RPMI7951 (cell line): ENCODE results near the gene ATP11A. TPM values are rescaled to one million over a fixed set of nuclear protein-coding genes. Genes with fewer than 3 reads are reported as not detected.

Experiments used
- DNase-seq: peaks from one replicate; pipeline ENCODE4 v3.0.0-alpha.2; 2012; ENCODE audit warnings: low read depth
- total RNA-seq: library from RNA; depleted of rRNA; stranded (reverse); fragments of >200 nt; shearing (Covaris generic); gene quantifications from 2 replicates; pipeline ENCODE4 v1.2.3, GENCODE V29; 2014

Gene ATP11A
- total RNA-seq, 1 experiment from 2014 or later, result 2.2 TPM

GRCh38 chr13:112759827-112760226 is 70.0 kb downstream of the ATP11A start:
- no peak for DNase-seq

GRCh38 chr13:112760435-112760834 is 70.6 kb downstream of the ATP11A start:
- no peak for DNase-seq

- no peak for DNase-seq
Measured at GRCh38 chr13:112760931-112761330, 71.1 kb downstream of the ATP11A start.

DNA sequence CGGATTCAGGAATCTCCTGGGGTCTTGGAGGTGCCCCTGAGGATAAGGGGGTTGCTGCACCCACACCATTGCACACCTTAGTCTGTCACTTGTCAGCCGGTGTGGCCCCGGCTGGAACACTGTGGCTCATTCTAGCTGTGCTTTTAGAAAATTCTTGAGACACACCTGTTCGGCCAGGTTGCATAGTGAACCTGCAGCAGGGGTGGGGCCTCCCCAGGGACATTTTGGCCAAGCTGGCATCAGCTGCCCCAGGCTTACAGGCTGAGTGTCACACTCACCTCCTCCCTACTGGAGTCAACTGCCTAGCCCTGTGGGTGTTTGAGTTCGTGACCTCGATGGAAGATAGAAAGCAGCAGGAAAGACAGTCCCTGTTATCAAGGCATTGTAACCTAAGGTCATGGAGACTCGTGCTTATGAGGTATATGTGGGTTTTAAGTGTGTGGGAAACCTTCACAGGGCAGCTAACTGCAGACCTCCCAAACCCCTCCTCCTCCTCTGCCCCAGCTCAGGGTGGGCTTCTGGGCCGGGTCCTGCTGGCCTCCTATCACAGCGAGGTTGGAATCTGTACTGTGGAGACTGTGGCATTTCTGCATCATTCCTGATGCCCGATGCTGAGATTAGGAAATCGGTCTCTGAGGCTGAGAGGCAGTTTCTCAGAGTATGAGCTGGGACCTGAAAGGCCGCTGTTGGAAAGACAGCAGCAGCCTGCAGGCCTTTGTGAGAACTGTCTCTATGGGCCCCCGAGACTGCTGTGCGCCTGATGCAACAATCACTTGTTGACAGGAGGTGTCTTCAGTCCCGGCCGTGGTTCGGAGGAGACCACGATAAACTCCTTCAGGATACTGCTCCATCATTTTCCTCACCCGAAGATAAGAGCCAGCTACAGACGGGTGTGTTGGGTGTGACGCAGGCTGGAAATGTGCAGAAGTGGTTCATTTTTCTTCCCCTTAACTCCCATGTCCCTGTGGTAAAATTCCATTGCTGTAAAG is 72.2 kb downstream of the ATP11A start:
- DNase-seq, result no peak

- DNase-seq, result no peak
Measured at GRCh38 chr13:112762690-112763080, 72.8 kb downstream of the ATP11A start.

GRCh38 chr13:112764028-112764427 is 74.2 kb downstream of the ATP11A start:
- no peak for DNase-seq

DNA sequence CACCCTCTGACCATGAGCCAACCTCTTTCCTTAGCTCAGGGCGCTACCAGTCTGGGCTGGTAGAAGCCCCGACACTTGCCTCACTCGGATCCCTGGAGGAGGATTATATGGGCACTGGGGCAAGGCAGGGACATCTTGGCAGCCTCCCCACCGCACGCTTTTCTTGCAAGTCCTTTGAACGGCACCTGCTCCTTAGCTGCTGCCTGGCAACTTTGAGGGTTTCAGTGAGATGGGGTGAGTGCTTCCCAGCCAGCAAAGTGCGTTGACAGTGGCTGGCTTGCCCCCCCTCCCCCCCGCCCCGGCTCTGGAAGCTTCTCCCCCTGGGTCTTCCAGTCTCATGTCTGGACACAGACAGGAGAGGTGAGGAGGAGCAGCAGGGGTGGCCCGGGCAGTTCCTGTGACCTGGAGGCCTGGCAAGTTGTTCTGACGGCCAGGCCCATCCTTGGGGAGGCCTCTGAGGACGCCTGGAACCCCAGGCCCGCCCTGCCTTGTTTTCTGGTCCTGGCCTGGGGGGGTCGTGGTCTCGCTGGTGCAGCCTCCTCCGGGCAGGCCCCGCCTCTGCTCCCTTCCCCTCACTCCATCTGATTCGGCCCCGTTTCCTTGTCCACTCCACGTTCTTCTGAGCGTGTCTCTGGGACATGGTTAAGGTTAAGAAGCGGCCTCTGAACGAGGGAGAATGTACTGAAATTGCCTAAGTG is 75.2 kb downstream of the ATP11A start:
- no peak for DNase-seq

GRCh38 chr13:112765731-112766130 is 75.9 kb downstream of the ATP11A start:
- no peak for DNase-seq

DNA sequence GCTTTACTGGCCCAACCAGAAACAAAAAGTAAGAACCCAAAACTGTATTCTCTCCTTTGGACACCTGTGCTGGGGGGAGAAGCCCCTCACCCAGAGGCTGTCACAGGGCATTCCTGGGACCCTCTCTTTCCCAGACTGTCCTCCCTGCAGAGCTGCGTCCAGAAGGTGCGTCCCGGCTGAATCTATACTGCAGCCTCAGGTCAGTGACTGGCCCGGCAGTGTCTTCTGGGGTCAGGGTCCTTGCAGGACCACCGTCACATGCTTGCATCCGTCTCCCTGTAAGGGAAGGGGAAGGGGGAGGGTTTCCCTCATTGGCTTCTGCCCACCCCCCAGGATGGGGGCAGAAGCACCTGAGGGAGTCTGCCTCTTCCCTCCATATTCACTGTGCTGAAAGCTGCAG is 76.5 kb downstream of the ATP11A start:
- no peak for DNase-seq

DNA sequence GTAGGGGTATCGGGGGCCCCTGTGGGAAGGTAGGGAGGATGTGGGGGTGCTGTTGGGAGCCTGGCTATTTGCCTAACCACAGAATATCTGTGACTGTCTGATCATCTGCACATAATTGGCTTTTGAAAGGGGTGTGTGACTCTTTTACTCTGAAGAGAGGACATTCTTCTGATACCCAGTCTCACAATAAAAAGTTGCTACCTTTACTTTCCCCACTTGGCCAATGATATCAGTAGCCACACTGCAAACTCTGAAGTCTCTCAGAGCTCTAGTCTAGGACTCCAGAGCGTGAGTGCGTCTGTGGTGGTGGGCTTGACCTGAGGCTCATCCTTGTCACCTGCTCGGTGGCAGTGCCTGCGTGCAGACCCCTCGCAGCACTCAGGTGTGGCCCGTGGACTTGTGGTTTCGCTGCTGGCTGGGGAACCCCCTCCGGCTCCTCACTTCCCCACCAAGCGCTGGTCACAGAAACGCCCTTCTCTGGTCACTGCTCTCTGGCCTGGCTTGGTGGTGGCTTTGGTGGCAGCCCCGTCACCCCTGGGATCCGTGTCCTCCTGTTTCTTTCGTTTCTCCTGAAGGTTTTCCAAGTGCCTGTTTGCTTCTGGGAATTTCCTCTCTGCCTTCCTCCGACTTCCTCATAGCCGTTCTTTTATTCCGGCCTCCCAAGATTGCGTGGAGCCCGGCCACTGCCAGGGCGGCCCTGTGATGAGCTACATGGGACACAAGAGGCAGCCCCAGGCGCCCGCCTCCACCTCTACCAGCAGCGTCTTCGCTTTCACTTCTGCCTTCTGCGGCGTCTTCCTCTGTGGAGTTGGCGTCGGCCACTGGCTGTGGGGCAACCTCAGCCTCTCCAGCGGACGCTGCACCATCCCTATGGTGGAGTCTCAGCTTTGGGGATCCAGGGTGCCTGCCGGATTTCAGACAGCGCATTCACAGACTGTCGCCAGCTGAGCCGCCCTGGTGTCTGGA is 78.0 kb downstream of the ATP11A start:
- DNase-seq, result no peak

DNA sequence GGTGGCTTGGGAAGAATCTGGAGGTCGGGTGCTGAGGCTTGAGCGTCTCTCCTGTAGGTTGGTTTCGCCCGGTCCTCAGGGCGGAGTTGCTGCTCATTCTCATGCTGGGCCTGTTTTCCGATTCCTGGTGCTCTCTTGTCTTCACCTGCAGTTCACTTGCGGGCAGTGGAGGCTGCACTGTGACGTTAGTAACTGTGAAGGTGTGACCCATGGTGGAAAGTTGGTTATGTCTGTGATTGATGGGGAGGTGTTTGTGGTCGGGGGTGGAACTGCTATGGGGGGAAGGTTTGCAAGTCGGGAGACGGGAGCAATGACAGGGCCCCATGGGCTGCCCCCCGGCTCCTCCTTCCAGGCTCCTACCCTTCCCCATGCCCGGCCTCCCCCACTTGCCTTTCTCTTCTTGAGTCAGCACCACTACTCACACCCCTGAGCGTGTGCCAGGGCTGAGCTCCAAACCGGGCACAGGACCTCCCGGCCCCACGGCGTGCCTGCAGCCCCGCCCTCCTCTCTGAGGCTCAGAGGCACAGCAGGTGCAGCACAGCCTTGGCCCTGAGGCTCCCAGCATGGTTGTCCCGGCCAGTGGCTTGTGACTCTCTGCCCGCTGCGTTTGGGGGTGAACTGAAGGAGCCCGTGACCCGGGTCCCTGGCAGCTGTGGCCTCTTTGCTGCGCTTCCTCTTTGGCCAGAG is 79.1 kb downstream of the ATP11A start:
- DNase-seq, result no peak

DNA sequence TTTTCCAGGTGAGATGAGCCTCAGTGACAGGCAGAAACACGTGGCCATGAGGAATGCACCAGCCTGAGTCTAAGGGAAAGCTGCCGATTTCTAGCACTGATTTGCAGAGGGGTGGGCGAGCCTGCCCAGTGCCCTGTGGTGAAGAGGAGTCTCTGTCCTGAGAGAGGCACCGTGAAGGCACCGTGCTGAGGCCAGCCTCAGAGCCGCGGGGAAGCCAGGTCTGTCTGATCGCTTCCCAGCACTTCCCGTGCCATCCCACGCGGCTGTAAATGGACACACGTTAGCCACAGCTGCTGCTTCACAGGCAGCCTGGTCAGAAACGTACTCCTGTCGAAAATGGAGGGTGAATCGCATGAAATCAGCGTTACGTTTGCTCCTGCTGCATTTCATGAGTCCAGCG is 79.8 kb downstream of the ATP11A start:
- no peak for DNase-seq

GRCh38 chr13:112770504-112770903 is 80.7 kb downstream of the ATP11A start:
- no peak for DNase-seq

DNA sequence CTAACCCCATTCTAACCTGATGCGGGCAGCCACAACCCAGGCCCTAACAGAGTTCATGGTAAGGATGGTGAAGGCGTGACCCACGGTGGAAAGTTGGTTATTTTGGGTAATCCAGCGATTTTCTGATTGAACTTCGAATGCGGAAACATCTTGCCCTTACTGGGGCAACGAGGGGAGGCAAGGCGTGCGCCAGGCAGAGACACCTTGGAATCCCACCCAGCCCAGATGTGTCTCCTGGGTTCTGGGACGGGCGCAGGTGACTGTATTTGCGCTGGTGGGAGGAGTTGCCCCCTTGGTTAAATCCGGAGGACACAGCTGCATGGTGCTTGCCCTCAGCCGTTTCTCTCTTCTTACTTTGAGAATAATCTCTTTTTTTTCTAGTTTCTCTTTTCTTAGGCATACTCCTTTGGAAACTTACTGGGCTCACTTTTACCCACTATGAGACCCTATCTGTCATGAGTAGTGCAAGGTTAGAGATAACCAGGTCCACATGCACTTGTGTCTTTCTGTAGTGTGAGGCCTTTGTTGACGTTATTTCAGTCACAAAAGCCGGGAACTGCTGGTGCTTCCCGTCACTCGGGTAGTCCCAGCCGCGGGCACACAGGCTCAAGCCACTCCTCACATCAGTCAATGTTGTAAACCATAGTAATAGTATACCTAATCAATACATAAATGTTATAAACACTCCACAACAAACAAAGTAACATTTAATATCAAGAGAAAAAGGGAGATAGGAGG is 81.5 kb downstream of the ATP11A start:
- DNase-seq, result no peak

DNA sequence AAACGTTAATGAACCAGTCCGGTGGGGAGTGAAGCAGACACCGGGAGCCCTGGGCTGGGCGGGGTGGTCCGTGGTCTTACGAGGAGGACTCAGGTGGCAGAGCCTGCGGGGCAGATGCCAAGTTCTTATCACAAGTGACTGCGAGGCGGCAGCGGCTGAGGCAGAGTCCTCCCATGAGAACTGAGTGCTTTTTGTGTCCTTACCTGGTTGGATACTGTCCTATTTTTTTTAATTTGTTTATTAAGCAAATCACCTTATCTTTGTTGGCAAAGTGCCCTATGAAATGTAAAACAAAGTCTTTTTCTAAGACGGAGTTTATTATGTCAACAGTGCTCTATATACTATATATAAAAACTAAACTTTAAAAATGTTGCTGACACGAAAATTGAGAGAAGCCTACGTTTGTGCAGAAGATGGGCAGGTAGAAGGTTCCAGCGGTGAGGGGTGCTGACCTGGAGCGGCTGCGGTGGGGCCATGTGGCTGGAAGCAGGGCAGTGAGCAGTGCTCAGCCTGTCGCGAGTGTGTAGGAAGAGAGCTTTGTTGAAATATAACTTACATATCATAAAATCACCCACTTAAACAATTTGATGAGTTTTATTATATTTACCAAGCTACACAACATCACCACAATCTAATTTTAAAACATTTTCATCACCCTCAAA is 82.2 kb downstream of the ATP11A start:
- DNase-seq, result no peak

DNA sequence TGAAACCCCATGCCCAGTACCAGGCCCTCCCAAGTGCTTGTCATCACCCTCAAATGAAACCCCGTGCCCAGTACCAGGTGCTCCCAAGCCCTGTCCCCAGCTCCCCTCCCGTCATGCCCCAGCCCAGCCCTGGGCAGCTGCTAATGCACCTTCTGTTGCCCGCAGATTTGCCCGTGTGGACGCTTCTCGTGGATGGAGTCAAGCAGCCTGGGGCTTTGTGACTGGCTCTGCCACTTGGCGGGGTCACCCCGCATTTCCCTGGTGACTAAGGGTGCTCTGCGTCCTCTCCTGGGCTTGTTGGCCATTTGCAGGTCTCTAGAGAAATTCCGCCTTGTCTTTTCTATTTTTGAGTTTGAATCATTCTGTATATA is 82.7 kb downstream of the ATP11A start:
- DNase-seq, result no peak

- no peak for DNase-seq
Measured at GRCh38 chr13:112772929-112773328, 83.1 kb downstream of the ATP11A start.

DNA sequence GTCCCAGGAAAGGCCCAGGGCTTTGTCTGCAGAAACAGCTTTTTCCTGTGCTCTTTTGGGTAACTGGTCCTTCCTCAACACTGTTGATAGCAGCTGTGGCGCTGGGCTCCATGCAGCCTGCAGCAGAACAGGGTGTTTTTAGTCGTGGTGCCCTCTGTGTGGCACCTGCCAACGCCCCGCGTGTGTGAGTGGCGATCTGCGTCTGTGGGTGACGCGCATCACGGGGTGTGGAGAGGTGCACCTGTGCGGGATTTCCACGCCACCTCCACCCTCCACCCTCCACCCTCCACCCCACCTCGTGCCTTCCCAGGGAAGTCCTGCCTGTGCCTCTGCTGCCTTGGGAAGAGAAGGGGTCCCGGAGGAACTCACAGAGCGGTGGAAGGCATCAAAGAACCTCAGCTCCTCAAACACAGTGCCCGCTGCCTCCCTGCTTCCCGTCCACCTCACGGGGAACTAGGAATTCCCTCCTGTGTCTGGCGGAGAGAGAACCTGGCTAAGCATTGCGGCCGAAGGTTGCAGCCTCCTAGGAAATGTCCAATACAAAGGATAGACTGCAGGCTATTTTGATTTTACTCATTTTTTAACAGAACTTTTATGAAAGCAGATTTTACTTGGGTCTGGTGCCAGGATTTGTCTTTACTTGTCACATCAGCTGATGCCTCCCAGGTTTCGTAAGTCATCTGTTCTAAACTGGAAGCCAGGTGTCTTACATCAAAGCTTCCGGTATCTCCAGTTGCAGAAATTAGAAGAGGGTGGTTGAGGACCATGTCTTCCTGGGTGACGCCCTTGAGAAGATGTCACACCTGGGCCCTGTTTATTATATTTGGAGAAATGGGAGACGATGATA is 84.0 kb downstream of the ATP11A start:
- DNase-seq, result no peak

- DNase-seq, result no peak
Measured at GRCh38 chr13:112774448-112774792, 84.6 kb downstream of the ATP11A start.
